ENCODE data around the gene MCU. TPM values are rescaled to one million over a fixed set of nuclear protein-coding genes. Genes with fewer than 3 reads are reported as not detected.

The MCU gene
- total RNA-seq, 1 experiment from 2014 or later = 18.7 TPM

- BruUV-seq (replicated peaks) = no TSS peak
- no peak for TF ChIP-seq EZH2 (IDR thresholded peaks at IDR 0.05; ENCODE audit: borderline replicate concordance, low read depth, low read length, poor library complexity, severe bottlenecking)
- TF ChIP-seq CTCF (conservative IDR thresholded peaks at IDR 0.05; ENCODE audit: low read depth, low read length) = no peak
- no peaks in the 10 kb centered on the region for H3K9me3 ChIP-seq (ENCODE audit: low read depth, low read length, poor library complexity, severe bottlenecking)
- DNase-seq (ENCODE audit: low spot score) = no peak
- POLR2A ChIA-PET (ENCODE audit: low non-redundant PET) = no interaction called here
- intact Hi-C loops (cut with micrococcal nuclease; ENCODE audit: unreplicated experiment) = no loop called here
- no peaks in the 10 kb centered on the region for H3K27me3 ChIP-seq (replicated peaks; ENCODE audit: insufficient read depth, low read depth, low read length, poor library complexity)
- no peak overlapping the region for H3K27ac ChIP-seq (ENCODE audit: low read depth, low read length, poor library complexity, severe bottlenecking)
- no peaks in the 10 kb centered on the region for H3K4me1 ChIP-seq (ENCODE audit: insufficient read depth, low read length, poor library complexity, severe bottlenecking)
- CTCF ChIA-PET = no interaction called here
- no peak overlapping the region for H3K4me3 ChIP-seq (ENCODE audit: low read depth, low read length, poor library complexity, severe bottlenecking)
- no peaks in the 10 kb centered on the region for H3K36me3 ChIP-seq (ENCODE audit: insufficient read depth, low read length, poor library complexity, severe bottlenecking)
Observed at GRCh38 chr10:72858067-72858466, 166.1 kb downstream of the MCU start.

GRCh38 chr10:72862957-72863356 lies 171.0 kb downstream of the MCU start:
- Histone ChIP-seq H3K27ac (ENCODE audit: low read depth, low read length, poor library complexity, severe bottlenecking) (no peak overlapping the region), H3K9me3 (ENCODE audit: low read depth, low read length, poor library complexity, severe bottlenecking) (no peaks in the 10 kb centered on the region), H3K4me1 (ENCODE audit: insufficient read depth, low read length, poor library complexity, severe bottlenecking) (no peaks in the 10 kb centered on the region), H3K27me3 (replicated peaks; ENCODE audit: insufficient read depth, low read depth, low read length, poor library complexity) (no peaks in the 10 kb centered on the region), H3K36me3 (ENCODE audit: insufficient read depth, low read length, poor library complexity, severe bottlenecking) (no peaks in the 10 kb centered on the region), H3K4me3 (ENCODE audit: low read depth, low read length, poor library complexity, severe bottlenecking) (no peak overlapping the region)
- no peak for TF ChIP-seq CTCF (conservative IDR thresholded peaks at IDR 0.05; ENCODE audit: low read depth, low read length)
- no peak for TF ChIP-seq EZH2 (IDR thresholded peaks at IDR 0.05; ENCODE audit: borderline replicate concordance, low read depth, low read length, poor library complexity, severe bottlenecking)
- BruUV-seq (replicated peaks) = no TSS peak
- ChIA-PET CTCF (no interaction called here), POLR2A (ENCODE audit: low non-redundant PET) (no interaction called here)
- intact Hi-C loops (cut with micrococcal nuclease; ENCODE audit: unreplicated experiment) = no loop called here
- DNase-seq (ENCODE audit: low spot score) = no peak

GRCh38 chr10:72875250-72876055 lies 183.5 kb downstream of the MCU start:
- Histone ChIP-seq H3K36me3 (ENCODE audit: insufficient read depth, low read length, poor library complexity, severe bottlenecking) (no peaks in the 10 kb centered on the region), H3K9me3 (ENCODE audit: low read depth, low read length, poor library complexity, severe bottlenecking) (no peaks in the 10 kb centered on the region), H3K27ac (ENCODE audit: low read depth, low read length, poor library complexity, severe bottlenecking) (no peak overlapping the region), H3K4me1 (ENCODE audit: insufficient read depth, low read length, poor library complexity, severe bottlenecking) (no peaks in the 10 kb centered on the region), H3K4me3 (ENCODE audit: low read depth, low read length, poor library complexity, severe bottlenecking) (no peak overlapping the region), H3K27me3 (replicated peaks; ENCODE audit: insufficient read depth, low read depth, low read length, poor library complexity) (no peaks in the 10 kb centered on the region)
- CTCF ChIA-PET = no interaction called here
- POLR2A ChIA-PET (ENCODE audit: low non-redundant PET) = no interaction called here
- peak; percentile 43 for DNase-seq (ENCODE audit: low spot score)
- intact Hi-C loops (cut with micrococcal nuclease; ENCODE audit: unreplicated experiment) = loop anchor here (5.0 kb wide), 1 partner anchor 513 kb away; no protein-coding TSS in a partner anchor
- TF ChIP-seq EZH2 (IDR thresholded peaks at IDR 0.05; ENCODE audit: borderline replicate concordance, low read depth, low read length, poor library complexity, severe bottlenecking) (no peak), CTCF (conservative IDR thresholded peaks at IDR 0.05; ENCODE audit: low read depth, low read length) (peak; percentile 71)
- BruUV-seq (replicated peaks) = no TSS peak

All from A673 (cell line).